DMS 273 (cell line): ENCODE measurements around the gene HDAC2.
"Not testable (repeated sequence)": the region's sequence is repeated elsewhere in the genome, so short reads cannot be mapped to it uniquely, and the experiment has no call there.

Source experiments
- DNase-seq: peaks from one replicate; lab custom pipeline; 2025; ENCODE audit not compliant: unreplicated experiment; lab: John Stamatoyannopoulos, UW

The HDAC2 gene

DNA sequence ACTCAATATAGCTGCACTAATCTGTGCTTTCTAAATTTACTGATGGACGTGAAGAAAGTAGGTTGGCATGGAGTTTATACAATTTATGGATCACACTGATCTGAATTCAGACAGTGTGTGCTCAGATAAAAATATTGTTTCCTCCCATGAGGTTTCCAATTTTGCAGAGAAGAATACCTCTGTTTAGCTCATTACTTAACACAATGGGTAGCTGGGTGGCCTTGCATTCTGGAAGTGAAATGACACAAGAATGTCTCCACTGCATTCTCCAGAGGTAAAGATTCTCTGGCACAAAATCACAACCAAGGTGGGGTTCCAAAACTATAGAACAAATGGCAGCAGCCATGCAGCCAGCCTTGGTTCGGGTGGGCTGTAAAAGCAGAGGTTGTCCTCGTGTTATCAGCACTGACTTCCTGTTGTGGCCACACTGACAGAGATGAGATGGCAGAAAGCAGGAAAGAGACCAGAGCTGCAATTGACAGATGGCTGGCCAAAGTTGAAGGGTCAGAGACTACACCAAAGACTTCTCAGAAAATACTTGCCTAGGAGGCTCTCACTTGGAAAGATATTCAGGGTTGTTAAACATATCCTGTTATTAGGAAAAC, 50.2 kb downstream of the HDAC2 start:
- DNase-seq: no peak

- DNase-seq: not testable (repeated sequence)
Measured at GRCh38 chr6:113910285-113910684, 60.7 kb downstream of the HDAC2 start.

GRCh38 chr6:113909224-113909856, 61.6 kb downstream of the HDAC2 start:
- peak; percentile 89 for DNase-seq

DNA sequence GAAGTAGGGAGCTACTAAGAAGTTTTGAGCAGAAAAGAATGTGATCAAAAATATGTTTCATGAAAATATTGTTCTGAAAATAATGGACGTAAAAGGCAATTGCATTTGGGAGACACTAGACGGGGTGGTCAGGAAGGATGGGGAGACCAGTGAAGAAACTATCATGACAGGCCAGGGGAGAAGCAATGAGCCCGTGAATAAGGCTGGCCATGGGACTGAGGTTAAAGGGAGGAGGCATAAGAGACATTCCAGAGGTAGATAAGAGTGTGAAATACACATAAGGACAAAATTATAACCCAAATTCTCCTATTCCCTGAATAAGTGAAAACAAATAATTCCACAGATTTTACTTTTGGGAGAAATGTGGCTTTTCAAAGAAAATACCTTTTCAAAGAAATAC, 62.1 kb downstream of the HDAC2 start:
- no peak for DNase-seq

DNA sequence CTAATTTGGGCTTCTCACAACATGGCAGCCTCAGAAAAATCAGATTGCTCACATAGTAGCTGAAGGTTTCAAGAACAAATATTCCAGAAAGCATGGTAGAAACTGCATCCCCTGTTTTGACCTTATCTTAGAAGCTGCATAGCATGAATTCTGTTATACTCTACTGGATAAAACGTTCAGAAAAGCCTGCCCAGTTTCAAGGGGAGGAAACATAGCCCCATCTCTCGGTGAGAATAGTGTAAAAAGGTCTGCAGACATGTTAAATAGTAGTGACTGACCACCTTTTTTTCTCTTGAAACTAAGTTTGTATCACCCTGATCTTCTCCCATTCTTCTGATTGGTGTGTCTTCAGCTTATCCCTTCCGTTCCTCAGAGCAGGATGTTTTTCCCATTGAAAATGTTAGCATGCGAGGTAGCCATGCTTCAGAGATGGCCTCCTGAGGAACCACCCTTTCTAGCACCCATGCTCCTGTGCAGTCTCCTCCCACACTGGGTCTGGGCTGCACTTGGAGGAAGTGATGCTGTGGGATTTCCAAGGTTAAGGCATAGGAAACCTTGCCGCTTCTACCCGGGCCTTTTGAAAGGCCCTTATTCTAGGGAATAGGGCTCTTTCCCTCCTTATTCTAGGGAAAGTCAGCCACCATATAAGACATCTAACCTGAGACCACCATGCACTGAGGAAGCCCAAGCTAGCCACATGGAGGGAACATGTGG, 63.7 kb downstream of the HDAC2 start:
- DNase-seq: no peak

GRCh38 chr6:113903666-113904330, 67.2 kb downstream of the HDAC2 start:
- DNase-seq: no peak

- DNase-seq: no peak
Measured at GRCh38 chr6:113901482-113901881, 69.5 kb downstream of the HDAC2 start.

DNA sequence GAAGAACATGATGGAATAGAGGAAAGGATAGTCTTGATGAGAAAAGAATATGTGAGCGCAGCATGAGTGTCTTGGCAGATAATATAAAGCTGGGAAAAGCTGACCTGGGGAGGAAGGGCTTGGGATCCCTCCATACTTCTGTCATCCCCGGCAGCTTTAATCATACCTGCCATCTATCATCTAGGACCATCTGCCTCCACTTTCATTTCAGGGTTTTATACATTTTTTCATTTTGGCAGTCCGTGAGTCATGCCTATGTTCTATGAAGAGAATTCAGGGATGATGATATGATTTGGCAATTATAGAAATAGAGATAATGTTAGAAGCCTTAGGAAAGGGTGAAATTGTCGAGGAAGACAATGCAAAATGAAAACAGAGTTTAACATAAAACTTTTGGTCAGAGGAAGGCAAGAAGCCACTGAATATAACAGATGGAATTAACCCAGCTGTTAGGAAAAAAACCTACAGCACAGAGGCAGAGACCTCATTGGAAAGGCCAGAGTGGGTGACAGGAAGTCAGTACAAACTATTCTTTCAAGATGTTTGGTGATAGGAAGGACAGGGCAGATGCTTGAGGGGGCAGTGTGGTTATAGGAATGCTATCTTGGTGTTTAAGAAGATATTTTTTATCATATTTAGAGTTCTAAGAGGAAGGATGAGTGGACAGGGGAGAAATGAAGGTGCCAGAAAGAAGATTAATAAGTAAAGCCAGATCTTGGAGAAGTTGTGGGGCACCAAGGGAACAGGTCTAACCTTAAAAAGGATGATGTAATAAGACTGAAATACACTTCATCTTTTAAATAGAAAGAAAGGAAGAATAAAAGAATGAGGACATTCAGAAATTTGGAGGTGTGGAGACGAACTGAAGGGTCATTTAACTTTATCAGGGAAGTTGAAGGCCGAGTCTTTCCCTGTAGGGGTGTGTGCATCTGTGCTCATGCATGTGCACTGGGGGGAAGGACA, 76.0 kb downstream of the HDAC2 start:
- DNase-seq: no peak

DNA sequence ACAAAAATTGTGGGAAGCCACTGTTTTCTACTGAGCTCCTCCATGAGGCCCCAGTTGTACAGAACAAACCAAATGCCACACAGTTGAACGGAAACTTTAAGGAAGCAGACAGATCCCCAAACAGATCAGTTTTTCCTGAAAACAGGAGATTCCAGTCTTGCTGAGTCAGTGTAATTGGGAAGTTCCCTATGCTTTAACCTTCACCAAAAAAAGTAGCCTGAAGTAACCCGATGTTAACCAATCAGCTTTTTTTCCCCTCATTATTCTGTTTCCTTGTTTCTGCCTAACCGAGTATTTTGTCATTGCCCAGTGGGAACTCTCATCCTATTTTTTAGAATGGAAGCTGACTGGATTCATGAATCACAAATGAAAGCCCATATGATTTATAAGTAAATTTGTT, 77.1 kb downstream of the HDAC2 start:
- DNase-seq: no peak

- DNase-seq: no peak
Measured at GRCh38 chr6:113893451-113893850, 77.5 kb downstream of the HDAC2 start.

GRCh38 chr6:113888956-113889630, 81.9 kb downstream of the HDAC2 start:
- no peak for DNase-seq

- DNase-seq: no peak
Measured at GRCh38 chr6:113888493-113888892, 82.5 kb downstream of the HDAC2 start.

- DNase-seq: no peak
Measured at GRCh38 chr6:113886512-113886911, 84.4 kb downstream of the HDAC2 start.

DNA sequence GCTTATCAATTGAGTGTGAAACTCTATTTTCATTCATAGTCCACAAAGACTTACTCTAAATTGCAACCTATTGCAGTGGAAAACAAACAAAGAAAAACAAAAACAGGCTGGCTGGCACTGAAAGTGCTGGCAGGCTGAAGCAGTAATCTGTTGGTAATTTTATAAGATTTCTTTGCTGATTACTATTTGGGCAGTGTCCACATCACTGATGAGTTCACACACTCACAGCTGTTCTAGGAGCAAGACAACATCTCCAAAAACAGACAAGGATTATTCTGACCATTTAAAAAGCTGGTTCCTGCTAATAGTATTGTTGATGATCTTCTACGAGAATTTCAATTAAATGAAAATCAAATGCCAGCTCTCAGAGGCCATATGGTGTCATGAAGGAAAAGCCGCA, 86.9 kb downstream of the HDAC2 start:
- no peak for DNase-seq
